GDM1 (cell line): ENCODE measurements around the gene PID1.
"Not testable (repeated sequence)": the region's sequence is repeated elsewhere in the genome, so short reads cannot be mapped to it uniquely, and the experiment has no call there.

Experiments
- DNase-seq: peaks from one replicate; lab custom pipeline; 2025; lab: John Stamatoyannopoulos, UW

PID1 gene

DNA sequence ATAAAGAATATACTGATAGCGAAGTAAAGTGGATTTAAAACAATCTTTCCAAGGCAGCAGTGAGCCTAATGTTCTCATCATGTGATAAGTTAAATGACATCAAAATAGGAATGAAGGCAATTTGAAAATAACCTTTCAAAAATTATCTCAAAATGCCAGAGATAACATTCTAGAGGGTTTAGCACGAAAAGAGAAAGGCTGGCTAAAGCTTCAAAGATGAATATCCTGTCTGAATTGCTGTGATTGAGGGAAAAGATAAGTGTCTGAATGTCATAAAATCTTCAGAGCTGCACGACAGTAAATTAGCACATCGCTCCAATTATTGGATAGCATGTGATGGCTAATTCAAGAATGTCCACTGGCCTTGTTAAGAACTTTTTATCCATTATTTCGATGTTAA lies 159.3 kb downstream of the PID1 start:
- DNase-seq: no peak

DNA sequence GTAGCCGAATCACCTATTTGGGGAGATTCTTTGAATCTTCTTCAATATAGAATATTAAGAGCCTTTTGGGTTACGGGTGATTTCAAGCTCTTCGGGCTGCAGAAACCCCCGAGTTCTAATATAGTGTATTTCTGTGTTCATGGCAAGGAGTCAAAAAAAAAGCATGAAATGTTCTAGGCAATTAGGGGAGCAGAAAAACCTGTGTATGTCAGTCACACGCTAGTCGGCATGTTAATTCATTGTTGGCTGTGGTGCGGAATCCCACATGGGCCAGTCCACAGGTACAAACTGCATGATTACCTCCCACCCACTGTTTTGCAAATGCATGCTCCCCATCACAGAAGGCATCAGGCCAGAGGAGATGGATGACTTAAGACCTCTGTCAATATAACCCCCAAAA lies 161.9 kb downstream of the PID1 start:
- no peak for DNase-seq

DNA sequence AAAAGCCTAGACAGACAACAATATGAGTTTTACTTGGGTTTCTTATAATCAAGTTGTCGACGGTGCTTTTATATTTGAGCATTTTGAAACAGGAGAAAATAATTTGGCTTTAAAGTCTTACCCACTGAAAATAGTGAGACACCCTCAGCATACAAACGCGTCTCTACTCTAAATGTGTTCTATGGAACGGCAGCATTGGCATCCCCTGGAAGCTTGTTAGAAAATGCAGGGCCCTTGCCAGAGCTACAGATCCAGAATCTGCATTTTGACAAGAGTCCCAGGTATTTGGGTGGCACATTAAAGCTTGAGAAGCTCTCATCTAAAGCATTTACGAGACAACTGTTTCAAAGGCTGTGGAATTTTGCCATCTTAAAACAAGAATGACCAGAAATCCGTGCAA lies 163.5 kb downstream of the PID1 start:
- DNase-seq: no peak

DNA sequence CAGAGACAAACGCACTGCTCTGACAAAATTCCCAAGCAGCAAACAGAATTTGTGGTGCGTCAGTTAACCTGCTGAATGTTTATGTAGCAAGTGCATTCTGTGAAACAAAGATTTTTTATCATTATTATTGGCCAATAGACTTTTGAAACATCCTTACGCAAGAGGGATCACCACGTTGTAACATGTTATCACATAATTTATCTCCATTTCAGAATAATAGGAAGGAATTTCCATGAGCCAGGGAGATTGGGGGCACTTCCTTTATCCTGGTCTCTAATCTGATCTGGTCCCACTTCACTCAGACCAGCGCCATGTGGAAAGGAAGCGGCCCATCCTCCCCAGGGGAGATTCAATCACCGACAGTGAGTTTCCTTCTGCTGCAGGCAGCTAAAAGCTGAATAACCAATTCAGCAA lies 166.1 kb downstream of the PID1 start:
- DNase-seq: no peak

DNA sequence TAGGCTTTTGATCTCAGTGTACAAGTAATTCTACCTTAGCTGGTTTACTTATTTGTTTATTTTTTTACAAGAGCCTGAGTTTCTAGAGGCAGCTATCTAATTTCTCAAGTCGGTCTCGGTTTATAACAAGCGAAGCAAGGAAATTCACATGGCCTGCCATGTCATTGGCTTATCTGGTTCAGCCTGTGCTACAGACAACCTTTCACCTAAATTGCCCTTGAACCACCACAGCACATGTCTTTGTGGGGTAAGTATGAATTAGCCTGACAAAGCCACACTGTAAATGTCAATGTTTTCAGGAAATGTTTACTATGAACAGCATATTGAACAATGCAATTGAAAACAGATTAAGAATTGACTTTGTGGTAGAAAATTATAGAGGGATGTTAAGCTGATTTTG lies 167.1 kb downstream of the PID1 start:
- no peak for DNase-seq

DNA sequence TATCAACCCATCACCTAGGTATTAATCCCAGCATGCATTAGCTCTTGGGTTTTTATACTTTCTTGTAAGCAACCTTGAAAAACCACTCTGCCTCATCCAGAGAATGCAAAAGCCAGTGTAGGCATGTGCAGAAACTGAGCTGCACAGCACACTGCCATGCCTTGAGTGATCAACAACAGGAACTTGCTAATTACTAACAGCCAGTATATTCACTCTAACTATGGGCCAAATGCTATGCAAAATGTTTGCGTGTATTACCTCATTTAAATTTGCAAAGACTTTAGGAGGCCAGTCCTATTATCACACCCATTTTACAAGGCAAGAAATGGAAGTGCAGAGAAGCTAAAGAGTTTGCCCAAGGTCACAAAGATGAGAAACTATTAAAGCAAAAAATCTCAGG lies 169.8 kb downstream of the PID1 start:
- no peak for DNase-seq

DNA sequence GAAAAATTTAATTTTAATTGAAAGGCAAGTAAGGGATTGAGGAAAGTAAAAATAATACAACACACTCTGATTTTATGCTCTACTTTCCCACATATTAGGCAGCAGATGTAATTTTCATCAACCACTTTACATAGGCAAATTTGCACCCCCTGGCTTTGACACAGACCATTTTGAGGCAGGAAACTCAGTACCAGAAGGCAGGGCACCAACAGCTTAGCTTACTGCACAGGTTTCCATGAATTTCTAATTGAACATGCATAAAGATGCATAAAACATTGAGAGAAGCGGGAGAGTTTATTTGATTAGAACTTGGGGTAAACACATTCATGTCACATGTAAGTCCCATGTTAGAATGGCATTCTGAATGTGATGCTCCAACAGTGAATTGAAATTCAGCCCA lies 171.9 kb downstream of the PID1 start:
- DNase-seq: no peak

DNA sequence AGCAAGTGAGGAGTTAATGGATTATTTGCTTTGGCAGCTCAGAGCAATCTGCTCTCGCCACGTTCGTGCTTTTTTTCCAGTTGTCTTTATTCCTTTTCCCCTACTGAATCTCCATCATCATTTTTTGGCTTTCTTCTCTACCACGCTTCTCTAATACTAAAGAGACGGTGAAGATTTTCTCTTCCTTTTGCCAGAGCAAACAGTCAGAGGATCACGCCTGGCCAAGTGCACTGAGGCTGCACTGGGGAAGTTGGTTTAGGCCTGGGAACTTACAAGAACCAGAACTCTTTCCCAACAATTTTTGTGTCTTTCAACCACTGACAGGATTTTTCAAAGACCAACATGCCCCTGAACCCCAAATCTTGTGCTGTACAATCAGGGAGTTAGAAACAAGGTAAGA lies 172.3 kb downstream of the PID1 start:
- DNase-seq: no peak

DNA sequence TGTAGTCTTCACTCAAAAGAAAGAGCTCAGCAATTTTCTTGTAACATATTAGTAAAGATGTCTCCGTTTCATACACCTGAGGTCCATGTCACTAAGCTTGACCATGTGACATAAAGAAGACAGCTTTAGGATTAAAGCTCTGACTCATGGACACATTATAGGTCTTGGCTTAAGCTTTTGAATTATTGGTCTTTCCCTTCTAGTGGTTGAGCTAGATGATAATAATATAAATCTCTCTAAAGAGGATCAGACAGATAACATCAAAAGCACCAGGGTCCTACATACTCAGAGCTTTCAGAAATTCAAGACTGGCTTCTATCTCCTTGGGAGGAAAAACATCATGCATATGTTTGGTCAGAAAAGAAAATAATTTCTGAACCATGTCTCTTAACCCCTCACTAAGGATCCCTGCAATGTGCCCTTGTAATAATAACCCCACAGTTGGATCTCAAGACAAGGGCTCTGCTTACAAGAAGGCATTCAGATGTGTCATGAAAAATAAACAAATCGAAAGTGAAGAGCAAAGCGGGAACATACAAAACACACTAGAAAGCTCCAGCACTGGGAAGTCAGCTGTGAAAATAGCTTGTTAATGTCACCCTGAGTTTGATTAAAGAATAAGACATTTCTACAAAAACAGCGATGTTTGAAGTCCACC lies 174.5 kb downstream of the PID1 start:
- DNase-seq: no peak

DNA sequence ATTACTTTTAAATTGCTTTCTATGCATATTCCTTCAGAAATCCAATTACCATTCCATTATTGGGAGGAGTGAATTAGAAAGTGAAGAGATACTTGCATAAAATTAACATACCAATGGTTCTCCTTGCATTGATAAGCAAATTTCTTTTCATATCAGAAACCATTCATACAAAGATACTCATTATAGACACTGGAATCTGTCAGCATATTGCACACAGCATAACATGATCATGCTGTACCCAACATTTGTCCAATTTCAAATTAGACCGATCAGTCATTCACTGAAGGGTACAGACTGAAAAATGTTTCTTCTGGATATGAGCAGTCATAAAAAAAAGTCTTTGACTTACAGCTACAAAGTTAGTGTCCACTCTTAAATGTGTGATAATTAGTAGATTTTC lies 175.6 kb downstream of the PID1 start:
- DNase-seq: no peak

DNA sequence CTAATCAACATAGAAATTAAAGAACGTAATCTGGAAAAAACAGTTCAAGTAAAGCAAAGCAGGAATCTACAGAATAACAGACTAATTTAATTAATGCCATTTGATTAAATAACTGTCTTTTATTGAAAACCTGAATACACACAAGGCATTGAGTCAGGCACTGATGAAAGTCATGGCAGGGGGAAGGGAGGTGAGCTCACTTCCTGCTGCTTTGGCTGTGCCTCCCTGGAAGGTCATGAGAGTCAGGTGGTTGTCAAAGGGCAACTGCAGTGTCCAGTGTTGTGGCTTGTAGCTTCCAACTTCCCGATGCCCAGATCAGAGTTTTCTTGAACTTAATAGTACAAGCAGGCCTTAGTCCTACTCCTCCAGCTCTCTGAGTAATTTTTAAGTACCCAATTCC lies 180.9 kb downstream of the PID1 start:
- DNase-seq: no peak

DNA sequence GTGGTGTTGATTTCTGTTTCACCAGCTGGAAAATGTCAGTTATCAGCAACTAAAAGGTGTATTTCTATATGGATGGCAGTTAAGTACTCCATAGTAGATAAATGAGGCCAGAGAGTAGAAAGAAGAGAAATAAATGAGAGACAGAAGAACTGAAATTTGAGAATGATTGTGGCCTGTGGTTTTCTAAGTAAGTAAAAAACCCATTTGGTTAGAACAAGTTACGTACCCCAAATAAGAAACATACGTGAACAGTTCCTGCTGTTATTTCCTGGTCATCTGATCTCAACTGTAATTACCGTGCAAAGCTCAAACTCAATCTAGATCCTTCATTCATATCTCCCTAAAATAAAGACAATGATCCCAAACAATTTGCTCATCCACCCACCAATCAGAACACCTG lies 181.3 kb downstream of the PID1 start:
- DNase-seq: no peak

DNA sequence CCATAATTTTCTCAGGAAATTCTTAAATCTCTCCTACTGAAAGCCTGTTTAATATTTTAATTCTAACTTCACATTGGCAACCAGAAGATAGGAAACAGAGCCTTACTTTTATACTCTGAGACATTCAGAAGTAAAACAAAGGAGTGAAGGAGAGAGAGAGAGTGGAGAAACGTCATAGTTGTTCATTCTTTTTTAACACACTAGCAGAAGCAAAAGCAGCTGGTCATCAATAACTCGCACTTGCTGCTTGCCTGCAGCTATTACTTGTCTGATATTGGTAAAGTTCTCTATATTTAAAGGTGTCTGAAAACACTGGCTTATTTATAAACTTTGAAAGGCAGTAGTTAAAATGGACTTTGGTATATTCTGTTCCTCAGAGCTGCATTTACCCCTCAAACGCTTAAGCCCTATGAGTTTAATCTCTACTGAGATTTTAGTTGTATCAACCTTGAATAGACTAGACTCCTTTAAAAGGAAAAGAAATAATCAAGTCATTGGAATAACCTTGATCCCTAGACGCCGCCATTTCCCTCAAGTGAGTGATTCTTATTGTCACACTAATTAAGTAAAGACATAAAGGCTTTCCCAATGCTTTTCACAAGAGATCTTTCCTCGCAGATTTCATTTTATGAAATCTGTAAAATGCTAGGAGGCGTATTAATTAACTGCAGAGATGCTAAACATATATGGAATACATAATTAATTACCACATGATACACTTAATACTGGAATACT lies 182.0 kb downstream of the PID1 start:
- DNase-seq: no peak

DNA sequence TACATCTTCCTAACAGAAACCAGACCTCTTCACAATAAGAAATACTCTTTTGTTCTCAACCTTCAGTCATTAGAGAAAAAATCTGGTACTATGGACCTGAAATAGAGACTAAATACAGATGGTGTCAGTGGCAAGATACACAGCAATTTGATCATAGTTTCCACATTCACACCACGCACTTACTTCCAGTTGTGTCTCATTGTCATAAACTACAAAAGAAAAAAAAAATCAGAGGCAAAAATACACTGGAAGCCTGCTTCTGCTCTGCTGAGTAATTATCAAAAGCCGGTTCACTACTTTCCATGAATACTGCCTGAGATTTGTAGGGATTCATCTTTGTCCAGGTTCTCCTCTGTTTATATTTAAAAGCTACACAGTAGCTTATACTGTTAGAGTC lies 182.6 kb downstream of the PID1 start:
- DNase-seq: no peak

DNA sequence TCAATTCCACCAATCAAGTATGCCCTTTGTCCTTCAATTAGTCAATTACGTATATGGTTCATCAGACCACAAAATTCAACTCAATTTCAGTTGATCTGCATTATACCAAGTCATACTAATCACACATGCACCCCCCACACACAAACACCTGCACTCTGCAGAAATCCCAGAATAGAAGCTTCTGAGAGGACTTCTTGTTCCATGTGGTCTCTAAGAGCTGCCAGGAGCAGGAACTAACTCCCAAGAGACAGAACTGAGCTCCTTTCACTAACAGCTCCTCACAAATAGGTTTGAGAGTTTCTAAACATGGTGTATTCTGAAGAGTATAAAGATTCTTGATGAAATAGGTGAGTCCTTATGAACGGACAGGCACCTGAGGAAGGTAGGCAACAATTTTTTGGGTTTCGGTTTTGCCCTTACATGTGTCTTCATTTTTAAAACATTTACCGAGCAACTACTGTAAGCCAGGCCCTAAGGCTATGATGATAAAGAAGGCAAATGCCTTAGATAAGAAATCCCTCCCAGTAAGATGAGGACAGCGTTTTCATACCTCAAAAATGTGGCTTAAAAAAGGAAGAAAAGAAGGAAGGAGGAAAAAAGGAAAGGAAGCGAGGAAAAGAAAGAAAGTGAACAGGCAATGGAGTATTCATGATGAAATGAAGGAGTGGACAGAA lies 183.1 kb downstream of the PID1 start:
- no peak for DNase-seq

DNA sequence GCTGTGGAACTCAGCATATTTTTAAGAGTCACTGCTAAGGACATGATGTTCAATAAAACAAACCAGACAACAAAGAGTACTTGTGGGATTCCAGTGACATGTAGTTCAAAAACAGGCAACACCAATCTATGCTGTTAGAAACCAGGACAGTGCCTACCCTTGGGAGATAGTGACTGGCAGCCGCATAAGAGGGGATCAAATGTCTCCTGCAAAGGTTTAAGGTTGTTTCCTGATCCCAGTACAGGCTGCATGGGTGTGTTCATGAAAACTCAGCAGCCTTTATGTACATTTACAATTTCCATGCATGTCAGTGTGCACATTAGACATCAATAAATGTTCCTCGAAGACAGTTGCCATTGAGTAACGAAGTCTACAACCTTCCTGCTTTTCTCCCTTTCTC lies 183.8 kb downstream of the PID1 start:
- no peak for DNase-seq

DNA sequence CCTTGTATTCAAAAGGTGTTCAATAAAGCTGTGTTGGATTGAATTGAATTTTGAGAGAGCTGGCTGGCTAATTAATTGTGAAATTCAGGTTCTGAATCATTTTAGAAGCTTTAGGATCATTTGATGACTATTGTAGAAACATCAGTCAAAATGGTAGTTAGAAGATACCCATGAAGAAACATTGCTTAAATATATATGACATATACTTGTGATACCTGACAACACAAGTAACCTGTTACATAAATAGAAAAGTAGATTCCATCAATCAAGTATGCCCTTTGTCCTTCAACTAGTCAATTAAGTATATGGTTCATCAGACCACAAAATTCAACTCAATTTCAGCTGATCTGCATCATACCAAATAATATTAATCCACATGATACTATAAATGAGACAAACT lies 185.6 kb downstream of the PID1 start:
- DNase-seq: no peak

DNA sequence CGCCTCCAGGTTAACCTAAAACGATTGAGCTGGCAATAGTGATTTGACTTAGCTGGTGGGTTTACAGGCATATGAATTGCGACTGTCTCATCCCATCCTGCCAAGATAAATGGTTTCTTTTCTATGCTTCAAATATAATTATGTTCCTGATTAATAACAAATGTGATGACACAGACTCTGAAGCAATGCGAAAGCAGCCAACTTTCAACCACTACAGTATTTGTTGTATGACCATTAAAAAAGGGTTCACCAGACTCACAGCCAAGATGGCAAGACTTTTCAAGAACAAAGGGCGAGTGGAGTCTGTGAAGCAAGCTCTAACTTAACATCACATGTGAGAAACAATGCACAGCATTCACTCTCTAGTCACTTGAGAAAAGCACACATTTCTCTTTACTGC lies 186.6 kb downstream of the PID1 start:
- no peak for DNase-seq

DNA sequence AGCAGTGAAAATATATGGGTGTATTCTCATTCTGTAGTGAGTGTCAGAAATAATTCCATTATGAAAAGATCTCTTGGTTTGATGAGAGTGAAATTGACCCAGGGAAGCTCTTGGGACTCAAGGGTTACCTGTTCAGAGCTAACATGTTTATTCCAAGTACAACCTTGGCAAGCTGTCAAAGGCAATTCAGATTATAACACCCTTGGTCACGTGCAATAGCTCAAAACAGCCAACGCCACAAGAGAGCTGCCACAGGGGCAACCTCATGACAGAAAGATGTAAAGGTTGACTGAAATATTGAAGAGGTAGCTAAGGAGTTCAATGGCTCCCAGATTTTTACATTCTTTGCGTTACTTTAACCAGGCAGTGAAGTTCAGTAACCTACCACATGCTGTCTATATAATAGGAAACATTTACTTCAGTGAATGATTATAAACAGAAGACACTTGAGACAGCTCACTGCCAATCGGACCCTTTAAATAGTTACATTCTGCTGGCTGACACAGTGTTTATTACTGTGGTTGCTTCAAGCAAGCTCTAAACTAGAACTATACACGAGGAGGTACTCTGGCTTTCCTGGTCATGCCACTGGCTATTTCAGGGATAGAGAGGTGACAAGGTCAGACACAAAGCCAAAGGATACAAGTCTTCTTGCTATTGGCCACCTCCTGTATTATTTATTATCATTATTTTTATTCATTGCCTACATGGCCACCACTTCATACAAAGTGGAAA lies 187.3 kb downstream of the PID1 start:
- no peak for DNase-seq

DNA sequence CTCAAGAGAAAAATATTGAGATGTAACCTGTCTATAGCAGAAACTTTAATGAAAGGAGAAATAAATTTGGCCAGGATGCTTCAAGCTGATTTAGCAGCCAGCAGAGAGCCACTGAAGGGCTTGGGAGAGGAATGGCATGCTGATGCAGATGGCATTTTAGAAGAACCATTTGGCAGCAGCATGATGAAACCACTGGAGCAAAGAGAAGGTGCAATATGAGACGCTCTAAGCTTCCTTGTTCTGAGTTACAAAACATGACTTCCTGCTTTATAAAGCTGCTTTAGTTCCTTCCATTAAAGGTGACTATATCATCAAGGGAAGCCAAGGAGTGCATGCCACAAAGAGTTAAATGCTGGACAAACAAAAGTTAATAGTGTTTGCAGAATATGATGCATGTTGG lies 189.7 kb downstream of the PID1 start:
- no peak for DNase-seq

DNA sequence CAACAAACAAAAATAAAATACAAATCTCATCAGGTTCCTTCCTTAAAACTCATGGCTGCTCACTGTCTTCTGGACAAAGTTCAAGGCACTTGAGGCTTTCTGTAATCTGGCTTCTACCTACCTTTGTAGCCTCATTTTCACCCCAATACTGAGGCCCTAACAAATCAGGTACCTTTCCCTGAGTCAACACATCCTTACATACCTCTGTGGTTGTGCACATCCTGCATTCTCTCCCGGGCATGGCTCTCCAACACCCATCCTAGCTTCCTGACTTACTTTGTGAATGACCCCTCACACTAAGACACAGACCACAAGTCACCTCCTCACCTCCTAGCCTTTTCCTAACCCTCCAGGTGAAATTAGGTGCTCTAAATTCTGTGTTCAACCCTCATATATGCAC lies 190.9 kb downstream of the PID1 start:
- DNase-seq: no peak

DNA sequence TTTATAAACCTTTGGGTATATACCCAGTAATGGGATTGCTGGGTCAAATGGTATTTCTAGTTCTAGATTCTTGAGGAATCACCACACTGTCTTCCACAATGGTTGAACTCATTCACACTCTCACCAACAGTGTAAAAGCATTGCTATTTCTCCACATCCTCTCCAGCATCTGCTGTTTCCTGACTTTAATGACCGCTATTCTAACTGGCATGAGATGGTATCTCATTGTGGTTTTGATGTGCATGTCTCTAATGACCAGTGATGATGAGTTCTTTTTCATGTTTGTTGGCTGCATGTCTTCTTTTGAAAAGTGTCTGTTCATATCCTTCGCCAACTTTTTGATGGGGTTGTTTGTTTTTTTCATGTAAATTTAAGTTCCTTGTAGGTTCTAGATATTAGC lies 194.2 kb downstream of the PID1 start:
- not testable (repeated sequence) for DNase-seq

DNA sequence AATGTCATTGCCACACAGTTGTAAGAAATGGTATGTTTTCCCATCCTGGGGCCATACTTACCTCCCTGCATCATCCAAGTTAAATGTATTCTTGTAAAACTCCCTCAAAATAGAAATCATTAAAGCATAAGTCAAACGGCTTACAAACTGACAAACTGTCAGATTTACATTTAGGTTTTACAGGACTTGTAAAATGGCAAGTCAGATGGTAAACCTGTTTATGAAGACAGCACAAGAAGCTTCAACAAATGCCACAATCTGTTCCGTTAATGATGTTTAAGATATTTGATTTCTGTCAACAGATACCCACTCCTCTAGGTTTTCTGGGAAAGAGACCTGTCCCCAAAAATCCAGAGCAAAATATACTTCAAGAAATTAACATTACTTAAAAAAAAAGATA lies 197.2 kb downstream of the PID1 start:
- no peak for DNase-seq
